ENCODE measurements around the gene CRYBB1.

- TF ChIP-seq POLR2AphosphoS5 (IDR thresholded peaks at IDR 0.05; ENCODE audit: insufficient read depth in 1 of 2, low read depth in 1 of 2): no peak
- no peak for TF ChIP-seq CTCF (IDR thresholded peaks at IDR 0.05)
- no peak for TF ChIP-seq POLR2A (IDR thresholded peaks at IDR 0.05)
Observed at GRCh38 chr22:26646158-26646557, 28.3 kb upstream of the CRYBB1 start.
